HepG2 (cell line): ENCODE results near the gene FCER1G. TPM values are rescaled to one million over a fixed set of nuclear protein-coding genes. Genes with fewer than 3 reads are reported as not detected.

Experiments
- FOXA1 ChIP-seq, 2 experiments: fragments of 450-650 bp in 1 of 2; sonication (generic) in 1 of 2; formaldehyde crosslinking in 1 of 2; IDR thresholded peaks; 2 replicates each; pipeline versions ENCODE4 v1.4.0 to v1.6.1; 2016 to 2020; ENCODE audit warnings: missing genetic modification reagents in 1 of 2
- GATAD1 ChIP-seq: IDR thresholded peaks from 2 replicates; pipeline ENCODE4 v1.6.1; 2016; ENCODE audit warnings: missing genetic modification reagents, missing compliant biosample characterization
- JUNB ChIP-seq: sonication (generic); formaldehyde crosslinking; IDR thresholded peaks from 2 replicates; pipeline ENCODE4 v1.8.0; 2022; ENCODE audit warnings: missing genetic modification reagents, mild to moderate bottlenecking, borderline replicate concordance
- MIXL1 ChIP-seq: IDR thresholded peaks from 2 replicates; pipeline ENCODE4 v1.6.1; 2016
- MTA3 ChIP-seq: sonication (generic); formaldehyde crosslinking; IDR thresholded peaks from 2 replicates; pipeline ENCODE4 v1.4.0; 2020; ENCODE audit warnings: missing genetic modification reagents
- NFRKB ChIP-seq: fragments of 450-650 bp; IDR thresholded peaks from 2 replicates; pipeline ENCODE4 v1.6.1; 2017
- PHB2 ChIP-seq: fragments of 450-650 bp; IDR thresholded peaks from 2 replicates; pipeline ENCODE4 v1.6.1; 2018; ENCODE audit not compliant: partially characterized antibody
- SAP130 ChIP-seq: IDR thresholded peaks from 2 replicates; pipeline ENCODE4 v1.6.1; 2016; ENCODE audit warnings: low read depth
- SCMH1 ChIP-seq: sonication (generic); formaldehyde crosslinking; IDR thresholded peaks from 2 replicates; pipeline ENCODE4 v1.9.0; 2021; ENCODE audit warnings: missing genetic modification reagents, mild to moderate bottlenecking, borderline replicate concordance
- STAG1 ChIP-seq: sonication (generic); formaldehyde crosslinking; IDR thresholded peaks from 2 replicates; pipeline ENCODE4 v1.4.0; 2020; ENCODE audit warnings: missing genetic modification reagents
- TMF1 ChIP-seq: sonication (generic); formaldehyde crosslinking; IDR thresholded peaks from 2 replicates; pipeline ENCODE4 v1.8.1; 2022; ENCODE audit warnings: low read depth, missing genetic modification reagents
- ZFP41 ChIP-seq: sonication (generic); formaldehyde crosslinking; IDR thresholded peaks from 2 replicates; pipeline ENCODE4 v1.4.0; 2020; ENCODE audit warnings: mild to moderate bottlenecking, missing genetic modification reagents, borderline replicate concordance
- ZKSCAN1 ChIP-seq: fragments of 150-350 bp; IDR thresholded peaks from 2 replicates; pipeline ENCODE4 v1.6.1; 2014; ENCODE audit warnings: low read length
- ZKSCAN8 ChIP-seq: IDR thresholded peaks from 2 replicates; pipeline ENCODE4 v1.6.1; 2016; ENCODE audit warnings: borderline replicate concordance, missing genetic modification reagents, missing compliant biosample characterization
- ZNF333 ChIP-seq: sonication (generic); formaldehyde crosslinking; IDR thresholded peaks from 2 replicates; pipeline ENCODE4 v1.4.0; 2020; ENCODE audit warnings: mild to moderate bottlenecking, missing genetic modification reagents, borderline replicate concordance
- ZNF773 ChIP-seq: sonication (generic); formaldehyde crosslinking; IDR thresholded peaks from 2 replicates; pipeline ENCODE4 v1.4.0; 2020; ENCODE audit warnings: missing genetic modification reagents, borderline replicate concordance
- ZSCAN12 ChIP-seq: sonication (generic); formaldehyde crosslinking; IDR thresholded peaks from 2 replicates; pipeline ENCODE4 v1.9.0; 2021; ENCODE audit warnings: mild to moderate bottlenecking, missing genetic modification reagents
- ZSCAN25 ChIP-seq: sonication (generic); formaldehyde crosslinking; IDR thresholded peaks from 2 replicates; pipeline ENCODE4 v1.8.0; 2022; ENCODE audit warnings: mild to moderate bottlenecking, missing genetic modification reagents
- polyA plus RNA-seq, 8 experiments: library from polyadenylated mRNA; depleted of rRNA in 3 of 8; stranded (reverse) in 7 of 8; unstranded in 1 of 8; fragments of >200 nt; fragmentation: Illumina TruSeq in 4 of 8; extraction: Trizol in 4 of 8; gene quantifications; 2 replicates each; pipeline versions ENCODE4 v1.2.1 to v1.2.3, GENCODE V29; 2011 to 2016; ENCODE audit warnings: low read depth in 4 of 8, missing spikeins in 1 of 8, mixed read lengths in 1 of 8; ENCODE audit not compliant: insufficient read depth in 1 of 8
- total RNA-seq, 5 experiments: library from RNA; depleted of rRNA; stranded (reverse); fragments of >200 nt; fragmentation: Illumina TruSeq; extraction: Trizol; gene quantifications; 2 replicates each; pipeline ENCODE4 v1.2.3, GENCODE V29; 2016; ENCODE audit warnings: low read depth in 1 of 5
- TF ChIP-seq, protein P1 (sequence below): sonication (generic); formaldehyde crosslinking; IDR thresholded peaks from 2 replicates; pipeline ENCODE4 v1.5.0; 2020; ENCODE audit warnings: mild to moderate bottlenecking, missing genetic modification reagents
- TF ChIP-seq, protein P2 (sequence below): sonication (generic); formaldehyde crosslinking; conservative IDR thresholded peaks from 2 replicates; pipeline ENCODE4 v1.8.1; 2023; ENCODE audit warnings: missing genetic modification reagents
- TF ChIP-seq, protein P3 (sequence below): sonication (generic); formaldehyde crosslinking; conservative IDR thresholded peaks from 2 replicates; pipeline ENCODE4 v1.4.0; 2020; ENCODE audit warnings: missing genetic modification reagents
- TF ChIP-seq, protein P4 (sequence below): sonication (generic); formaldehyde crosslinking; IDR thresholded peaks from 2 replicates; pipeline ENCODE4 v1.8.0; 2022; ENCODE audit warnings: low read depth, missing genetic modification reagents

Gene FCER1G
- total and polyA plus RNA-seq, 2 of the 13 experiments (the other 11 are each of a cell fraction or from before 2014, with no cell fraction given): 1.3 to 6.4 TPM

DNA sequence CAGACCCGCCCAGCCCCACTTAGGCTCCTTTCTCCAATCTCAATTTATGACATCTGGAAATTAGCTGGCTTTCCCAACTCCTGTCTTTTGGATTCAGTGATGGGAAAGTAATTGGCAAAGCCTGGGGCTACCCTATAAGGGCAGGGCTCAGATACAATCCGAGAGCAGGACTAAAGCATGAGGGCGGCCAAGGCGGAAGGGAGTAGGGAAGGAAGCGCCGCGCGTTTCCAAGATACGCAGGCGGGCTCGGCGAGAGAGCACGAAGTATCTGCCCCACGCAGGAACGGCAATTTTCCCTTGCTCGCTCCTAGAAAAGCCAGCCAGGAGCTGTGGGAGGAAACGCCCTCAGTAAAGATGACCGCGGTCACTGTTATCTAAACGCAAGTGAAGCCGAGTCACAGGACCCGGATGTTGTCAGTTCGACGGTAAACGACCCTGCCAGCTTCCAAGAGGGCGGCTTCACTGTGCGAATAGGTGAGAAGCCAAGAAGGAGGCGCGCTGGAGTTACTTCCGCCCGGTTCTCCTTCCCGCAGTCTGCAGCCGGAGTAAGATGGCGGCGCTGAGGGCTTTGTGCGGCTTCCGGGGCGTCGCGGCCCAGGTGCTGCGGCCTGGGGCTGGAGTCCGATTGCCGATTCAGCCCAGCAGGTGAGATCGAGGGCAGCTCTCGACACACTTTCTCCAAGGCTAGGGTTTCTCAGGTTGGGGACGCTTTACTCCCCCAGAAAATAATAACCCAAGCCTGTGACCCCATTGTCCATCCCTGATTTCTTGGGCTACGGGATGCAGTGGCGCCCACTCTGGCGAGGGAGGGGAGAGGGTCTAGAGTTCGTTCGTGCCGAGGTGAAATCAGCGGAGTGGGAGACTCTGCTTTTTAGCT lies 13.0 kb upstream of the FCER1G start, which contains the start of gene NDUFS2 (continued):
- TF ChIP-seq, protein P1, sequence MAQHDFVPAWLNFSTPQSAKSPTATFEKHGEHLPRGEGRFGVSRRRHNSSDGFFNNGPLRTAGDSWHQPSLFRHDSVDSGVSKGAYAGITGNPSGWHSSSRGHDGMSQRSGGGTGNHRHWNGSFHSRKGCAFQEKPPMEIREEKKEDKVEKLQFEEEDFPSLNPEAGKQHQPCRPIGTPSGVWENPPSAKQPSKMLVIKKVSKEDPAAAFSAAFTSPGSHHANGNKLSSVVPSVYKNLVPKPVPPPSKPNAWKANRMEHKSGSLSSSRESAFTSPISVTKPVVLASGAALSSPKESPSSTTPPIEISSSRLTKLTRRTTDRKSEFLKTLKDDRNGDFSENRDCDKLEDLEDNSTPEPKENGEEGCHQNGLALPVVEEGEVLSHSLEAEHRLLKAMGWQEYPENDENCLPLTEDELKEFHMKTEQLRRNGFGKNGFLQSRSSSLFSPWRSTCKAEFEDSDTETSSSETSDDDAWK: no peak
- TF ChIP-seq, protein P2, sequence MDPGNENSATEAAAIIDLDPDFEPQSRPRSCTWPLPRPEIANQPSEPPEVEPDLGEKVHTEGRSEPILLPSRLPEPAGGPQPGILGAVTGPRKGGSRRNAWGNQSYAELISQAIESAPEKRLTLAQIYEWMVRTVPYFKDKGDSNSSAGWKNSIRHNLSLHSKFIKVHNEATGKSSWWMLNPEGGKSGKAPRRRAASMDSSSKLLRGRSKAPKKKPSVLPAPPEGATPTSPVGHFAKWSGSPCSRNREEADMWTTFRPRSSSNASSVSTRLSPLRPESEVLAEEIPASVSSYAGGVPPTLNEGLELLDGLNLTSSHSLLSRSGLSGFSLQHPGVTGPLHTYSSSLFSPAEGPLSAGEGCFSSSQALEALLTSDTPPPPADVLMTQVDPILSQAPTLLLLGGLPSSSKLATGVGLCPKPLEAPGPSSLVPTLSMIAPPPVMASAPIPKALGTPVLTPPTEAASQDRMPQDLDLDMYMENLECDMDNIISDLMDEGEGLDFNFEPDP (CRISPR knock-in tag): no peak
- TF ChIP-seq STAG1 (CRISPR knock-in tag) (no peak; the same call in 1 of the 2 replicates), GATAD1 (CRISPR knock-in tag) (peak; percentile 77), FOXA1 (IDR thresholded peaks at IDR 0.05) (no peak), FOXA1 (CRISPR knock-in tag; IDR thresholded peaks at IDR 0.05) (peak; percentile 63; the same call in 1 of the 2 replicates), SCMH1 (CRISPR knock-in tag) (no peak), TMF1 (CRISPR knock-in tag) (no peak; the same call in 1 of the 2 replicates), PHB2 (no peak), ZSCAN12 (CRISPR knock-in tag) (no peak), ZKSCAN1 (no peak), ZNF773 (CRISPR knock-in tag) (no peak), ZNF333 (no peak), SAP130 (CRISPR knock-in tag) (peak; percentile 90), MIXL1 (CRISPR knock-in tag) (no peak), ZKSCAN8 (peak; percentile 56; the same call in 1 of the 2 replicates), ZFP41 (CRISPR knock-in tag) (no peak), NFRKB (peak; percentile 72), MTA3 (CRISPR knock-in tag) (no peak), ZSCAN25 (CRISPR knock-in tag) (no peak), JUNB (CRISPR knock-in tag) (no peak)
- TF ChIP-seq, protein P3, sequence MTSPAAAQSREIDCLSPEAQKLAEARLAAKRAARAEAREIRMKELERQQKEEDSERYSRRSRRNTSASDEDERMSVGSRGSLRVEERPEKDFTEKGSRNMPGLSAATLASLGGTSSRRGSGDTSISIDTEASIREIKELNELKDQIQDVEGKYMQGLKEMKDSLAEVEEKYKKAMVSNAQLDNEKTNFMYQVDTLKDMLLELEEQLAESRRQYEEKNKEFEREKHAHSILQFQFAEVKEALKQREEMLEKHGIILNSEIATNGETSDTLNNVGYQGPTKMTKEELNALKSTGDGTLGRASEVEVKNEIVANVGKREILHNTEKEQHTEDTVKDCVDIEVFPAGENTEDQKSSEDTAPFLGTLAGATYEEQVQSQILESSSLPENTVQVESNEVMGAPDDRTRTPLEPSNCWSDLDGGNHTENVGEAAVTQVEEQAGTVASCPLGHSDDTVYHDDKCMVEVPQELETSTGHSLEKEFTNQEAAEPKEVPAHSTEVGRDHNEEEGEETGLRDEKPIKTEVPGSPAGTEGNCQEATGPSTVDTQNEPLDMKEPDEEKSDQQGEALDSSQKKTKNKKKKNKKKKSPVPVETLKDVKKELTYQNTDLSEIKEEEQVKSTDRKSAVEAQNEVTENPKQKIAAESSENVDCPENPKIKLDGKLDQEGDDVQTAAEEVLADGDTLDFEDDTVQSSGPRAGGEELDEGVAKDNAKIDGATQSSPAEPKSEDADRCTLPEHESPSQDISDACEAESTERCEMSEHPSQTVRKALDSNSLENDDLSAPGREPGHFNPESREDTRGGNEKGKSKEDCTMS: no peak
- TF ChIP-seq, protein P4, sequence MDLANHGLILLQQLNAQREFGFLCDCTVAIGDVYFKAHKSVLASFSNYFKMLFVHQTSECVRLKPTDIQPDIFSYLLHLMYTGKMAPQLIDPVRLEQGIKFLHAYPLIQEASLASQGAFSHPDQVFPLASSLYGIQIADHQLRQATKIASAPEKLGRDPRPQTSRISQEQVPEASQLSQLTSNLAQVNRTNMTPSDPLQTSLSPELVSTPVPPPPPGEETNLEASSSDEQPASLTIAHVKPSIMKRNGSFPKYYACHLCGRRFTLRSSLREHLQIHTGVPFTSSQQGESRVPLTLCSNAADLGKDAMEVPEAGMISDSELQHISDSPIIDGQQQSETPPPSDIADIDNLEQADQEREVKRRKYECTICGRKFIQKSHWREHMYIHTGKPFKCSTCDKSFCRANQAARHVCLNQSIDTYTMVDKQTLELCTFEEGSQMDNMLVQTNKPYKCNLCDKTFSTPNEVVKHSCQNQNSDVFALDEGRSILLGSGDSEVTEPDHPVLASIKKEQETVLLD (CRISPR knock-in tag): no peak
